HG03108 (cell line): ENCODE data around the gene HMSD.

Experiments used
- ATAC-seq: cut with Tn5 transposase; IDR thresholded peaks from one replicate; pipeline ENCODE4 v1.9.1; 2021; ENCODE audit warnings: moderate library complexity; ENCODE audit not compliant: unreplicated experiment

HMSD gene

DNA sequence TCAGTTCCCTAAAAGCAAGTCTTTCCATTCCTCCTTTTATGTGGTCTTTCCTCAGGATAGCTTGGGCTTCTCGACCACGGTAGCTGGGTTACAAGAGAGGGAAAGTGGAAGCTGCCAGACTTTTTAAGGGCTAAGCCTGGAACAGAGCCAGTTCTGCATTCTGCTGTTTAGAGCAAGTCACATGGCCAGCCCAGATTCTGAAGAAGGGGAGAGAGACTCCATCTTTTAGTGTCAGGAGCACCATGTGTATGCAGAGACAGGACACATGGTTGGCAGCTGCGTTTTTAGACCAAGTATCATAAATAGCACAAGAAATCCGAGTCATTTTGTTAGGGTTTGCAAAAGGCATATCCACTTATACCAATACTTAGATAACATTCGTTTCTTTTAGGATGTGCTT is 4.7 kb downstream of the HMSD start:
- ATAC-seq = no peak

DNA sequence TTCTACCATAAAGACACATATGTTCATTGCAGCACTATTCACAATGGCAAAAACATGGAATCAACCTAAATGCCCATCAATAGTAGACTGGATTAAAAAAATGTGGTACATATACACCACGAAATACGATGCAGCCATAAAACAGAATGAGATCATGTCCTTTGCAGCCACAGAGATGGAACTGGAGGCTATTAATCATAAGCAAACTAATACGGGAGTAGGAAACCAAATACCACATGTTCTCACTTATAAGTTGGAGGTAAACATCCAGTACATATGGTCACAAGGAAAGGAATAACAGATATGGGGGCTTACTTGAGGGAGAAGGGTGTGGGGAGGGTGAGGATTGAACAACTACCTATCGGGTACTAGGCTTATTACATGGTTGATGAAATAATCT is 7.7 kb downstream of the HMSD start:
- no peak for ATAC-seq

DNA sequence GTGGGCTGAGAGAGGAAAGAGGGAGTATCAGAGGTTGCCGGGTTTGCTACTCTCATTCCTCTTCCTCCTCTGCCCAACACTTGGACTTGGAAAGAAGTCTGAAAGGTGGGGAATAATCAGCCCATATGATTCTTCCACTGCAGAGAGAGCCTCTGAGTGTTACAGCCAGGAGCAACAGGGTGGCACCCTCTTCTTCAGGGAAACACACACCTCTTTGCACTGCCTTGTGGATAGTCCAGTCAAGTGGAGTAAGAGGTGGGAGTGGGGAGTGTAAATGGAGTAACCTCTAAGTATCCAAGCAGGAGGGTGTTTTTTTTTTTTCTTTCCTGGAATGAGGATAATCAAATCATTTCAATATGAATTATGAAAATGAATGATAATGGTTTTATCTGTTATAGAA is 11.8 kb downstream of the HMSD start:
- no peak for ATAC-seq

DNA sequence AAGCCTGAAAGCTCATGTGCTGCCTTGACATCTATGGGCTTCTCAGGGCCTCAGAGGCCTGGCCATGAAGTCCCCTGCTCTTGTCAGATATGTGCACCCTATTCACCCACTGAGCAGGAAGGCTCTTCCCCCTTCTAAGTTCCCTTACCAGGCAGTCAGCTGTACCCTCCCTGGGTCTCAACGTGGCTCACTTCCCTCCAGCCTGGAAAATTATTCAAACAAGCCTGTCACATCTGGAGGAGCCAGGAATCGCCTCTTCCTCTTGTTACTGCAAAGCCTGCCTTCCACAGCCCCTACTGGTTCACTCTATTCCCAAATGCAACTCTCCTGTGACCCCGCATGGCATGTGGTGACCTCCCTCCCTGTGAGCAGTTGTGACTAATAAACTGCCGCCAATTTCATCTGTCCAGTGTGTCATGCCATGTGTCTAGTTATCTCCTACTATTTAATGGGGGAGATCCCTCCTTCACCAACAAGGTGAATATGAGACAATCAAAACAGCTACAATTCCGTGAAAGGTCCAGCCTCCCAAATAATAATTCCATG is 12.4 kb downstream of the HMSD start:
- ATAC-seq = no peak

- ATAC-seq = no peak
Measured at GRCh38 chr18:63962137-63962536, 13.0 kb downstream of the HMSD start.

DNA sequence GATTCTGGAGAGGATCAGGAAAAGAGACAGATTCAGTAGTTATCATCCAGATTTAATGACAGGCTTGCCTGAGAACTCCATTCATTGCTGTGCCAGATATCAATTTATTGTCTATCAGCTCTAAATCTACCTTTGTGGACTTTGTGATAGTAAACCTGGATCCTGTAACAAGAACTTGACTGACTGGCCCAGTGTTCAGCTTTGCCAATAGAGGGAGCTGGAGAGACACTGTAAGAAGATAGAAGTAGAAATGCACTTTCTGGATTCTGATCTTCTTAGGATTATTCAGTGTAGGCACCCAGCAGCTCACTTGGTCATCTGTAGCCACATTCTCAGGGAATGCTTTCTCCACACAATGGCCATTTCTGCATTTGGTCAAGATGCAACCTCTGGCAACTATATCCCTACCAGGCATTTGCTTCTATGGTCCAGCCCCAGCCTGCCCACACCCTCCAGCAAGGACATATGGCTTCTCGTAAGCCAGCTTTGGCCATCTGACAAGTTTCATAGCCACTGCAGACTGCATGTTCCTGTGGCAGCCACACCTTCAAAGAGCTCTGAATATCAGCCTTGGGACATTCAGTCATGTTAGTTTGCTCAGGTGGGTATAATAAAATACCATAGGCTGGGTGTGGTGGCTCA is 14.6 kb downstream of the HMSD start:
- ATAC-seq = peak; percentile 45

- no peak for ATAC-seq
Measured at GRCh38 chr18:63964908-63965307, 15.8 kb downstream of the HMSD start.

DNA sequence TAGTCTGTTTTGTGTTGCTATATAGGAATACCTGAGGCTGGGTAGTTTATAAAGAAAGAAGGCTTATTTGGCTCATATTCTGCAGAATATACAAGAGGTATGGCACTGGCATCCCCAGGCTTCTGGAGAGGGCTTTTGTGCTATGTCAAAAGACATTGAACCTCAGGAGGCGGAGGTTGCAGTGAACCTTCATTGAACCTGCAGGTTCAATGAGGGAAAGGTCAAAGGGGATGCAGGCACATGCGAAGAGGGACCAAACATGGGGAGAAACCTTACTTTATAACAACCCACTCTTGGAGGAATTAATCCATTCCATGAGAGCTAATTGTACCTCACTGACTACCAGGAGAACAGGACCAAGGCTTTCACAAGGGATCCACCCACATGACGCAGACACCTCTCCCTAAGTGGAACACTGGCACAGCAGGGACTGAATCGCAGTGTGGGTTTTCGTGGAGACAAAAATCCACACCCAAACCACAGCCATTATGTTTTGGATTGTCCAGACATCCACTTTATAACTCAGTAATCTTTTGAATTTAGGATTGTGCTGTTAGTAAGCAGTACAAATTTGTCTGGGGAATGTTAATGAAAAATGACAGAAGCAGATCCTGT is 16.7 kb downstream of the HMSD start:
- ATAC-seq = no peak

GRCh38 chr18:63969942-63970808 is 21.1 kb downstream of the HMSD start, which contains the start of gene SERPINB8:
Gene SERPINB8, plus strand, starts transcription at chr18:63970081. Its CDS starts 8,228 bp downstream, at chr18:63978309.
- peak; percentile 92 for ATAC-seq

DNA sequence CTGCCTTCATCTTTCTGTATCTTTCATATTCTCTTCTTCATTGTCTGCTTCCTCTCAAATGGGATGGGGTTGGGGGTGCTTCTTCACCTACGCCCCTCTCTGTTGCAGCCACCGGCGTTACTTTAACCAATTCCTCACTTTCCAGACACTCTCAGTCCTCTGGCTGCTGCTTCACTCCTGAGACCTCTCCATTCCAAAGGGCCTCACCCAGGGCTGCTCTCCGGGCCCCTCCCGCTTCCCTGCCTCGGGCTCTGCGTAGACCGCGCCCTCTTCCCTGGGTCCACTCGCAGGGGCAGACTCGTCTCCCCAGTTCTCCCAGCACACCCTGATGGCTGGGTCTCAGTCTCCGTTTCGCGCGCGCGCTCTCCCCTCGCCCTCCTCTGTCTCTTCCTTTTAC is 21.7 kb downstream of the HMSD start:
- no peak for ATAC-seq

DNA sequence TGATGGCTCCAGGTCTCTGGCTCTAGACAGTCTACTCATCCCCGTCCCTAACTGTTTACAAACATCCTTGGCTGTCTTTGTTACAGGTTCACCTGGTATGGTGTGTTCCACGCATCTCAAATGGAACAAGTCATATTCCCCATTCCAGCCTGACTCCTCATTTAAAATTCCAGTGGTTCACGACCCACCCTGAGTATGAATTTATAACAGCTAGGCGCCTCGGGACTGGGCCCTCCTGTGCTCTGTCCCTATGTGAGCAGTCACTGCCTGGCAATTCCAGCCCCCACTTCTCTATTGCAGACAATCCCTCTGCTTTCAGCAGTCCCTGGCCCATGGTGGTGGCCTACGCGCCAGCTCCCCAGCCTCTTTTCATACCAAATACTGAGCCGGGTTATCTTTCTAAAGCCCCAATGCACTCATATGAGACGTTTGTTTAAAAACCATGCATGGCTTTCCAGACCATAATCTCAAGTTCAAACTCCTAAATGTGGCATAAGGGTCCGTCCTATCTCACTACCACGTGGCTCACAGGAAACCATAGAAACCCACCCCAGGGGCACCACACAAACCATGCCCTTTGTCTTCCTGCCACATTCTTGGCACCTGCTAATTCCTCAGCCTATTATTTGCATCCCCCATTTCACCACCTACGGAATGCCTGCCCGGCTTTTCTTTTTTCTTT is 22.4 kb downstream of the HMSD start:
- ATAC-seq = no peak

DNA sequence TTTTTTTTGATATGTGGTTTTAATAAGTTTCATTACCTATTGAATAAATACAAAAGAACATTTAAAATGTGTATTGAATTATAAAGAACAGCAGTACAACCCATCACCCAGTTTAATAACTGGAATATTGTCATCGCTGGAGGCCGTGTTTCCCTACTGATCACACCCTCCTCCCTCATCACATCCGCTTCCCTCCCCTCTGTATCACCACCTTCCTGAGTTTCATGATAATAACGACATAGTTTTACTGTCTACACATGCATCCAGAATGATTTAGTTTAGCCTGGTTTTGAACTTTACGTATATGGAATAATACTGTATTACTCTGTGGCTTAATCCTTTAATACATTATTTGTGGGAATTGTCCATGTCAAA is 22.9 kb downstream of the HMSD start:
- ATAC-seq = no peak

GRCh38 chr18:63974991-63975390 is 25.9 kb downstream of the HMSD start:
- no peak for ATAC-seq

DNA sequence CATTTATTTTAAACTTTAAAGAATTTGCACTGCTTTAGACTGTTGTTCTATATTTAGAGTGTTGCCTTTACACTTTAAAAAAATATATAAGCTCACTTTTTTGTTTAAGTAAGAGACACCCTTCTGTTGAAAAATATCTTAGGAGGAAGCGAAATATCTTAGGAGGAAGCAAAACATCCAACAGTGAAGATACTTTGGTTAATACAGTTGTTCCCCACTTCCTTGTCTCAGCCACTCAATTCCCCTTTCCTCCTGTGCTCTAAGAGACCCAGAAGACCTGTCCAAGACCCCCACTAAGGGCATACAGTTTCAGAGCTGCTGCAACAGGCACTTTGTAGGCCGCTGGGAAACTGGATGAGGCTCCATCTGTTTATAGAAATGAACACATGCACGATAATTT is 26.5 kb downstream of the HMSD start:
- ATAC-seq = peak; percentile 37

DNA sequence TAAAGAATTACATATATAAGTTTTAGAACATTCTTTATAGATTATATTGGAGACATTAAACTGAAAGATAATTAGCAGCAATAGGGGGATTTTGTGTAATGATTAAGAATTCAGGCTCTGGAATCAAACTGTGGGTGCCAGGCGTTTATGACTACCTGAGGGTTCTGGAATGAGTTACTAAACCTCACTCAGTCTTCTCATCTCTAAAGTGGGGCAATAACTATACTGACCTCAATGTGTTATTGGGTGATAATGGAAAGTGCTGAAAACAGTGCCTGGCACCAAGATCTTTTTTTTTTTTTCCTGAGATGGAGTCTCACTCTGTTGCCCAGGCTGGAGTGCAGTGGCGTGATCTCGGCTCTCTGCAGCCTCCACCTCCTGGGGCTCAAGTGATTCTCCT is 27.9 kb downstream of the HMSD start:
- ATAC-seq = no peak

GRCh38 chr18:63979409-63979920 is 30.4 kb downstream of the HMSD start:
- peak; percentile 51 for ATAC-seq

DNA sequence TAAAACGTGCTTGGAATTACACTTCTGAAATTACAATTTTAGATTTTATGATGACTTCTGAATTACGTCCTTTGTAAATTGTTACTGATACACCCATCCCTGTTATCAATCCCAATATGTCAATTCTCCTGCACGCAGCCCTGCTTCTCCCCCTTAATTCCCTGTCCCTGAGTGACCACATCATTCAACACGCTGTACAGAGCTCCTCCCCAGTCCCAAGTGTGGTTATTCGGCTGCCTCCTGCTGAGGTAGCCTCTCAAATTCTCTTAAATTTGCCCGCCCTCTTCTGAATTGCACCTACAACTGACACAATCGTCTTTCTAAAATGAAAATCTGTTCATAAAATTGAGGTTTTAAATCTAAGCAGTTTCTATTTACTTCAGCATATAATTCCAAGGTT is 30.9 kb downstream of the HMSD start:
- ATAC-seq = no peak

DNA sequence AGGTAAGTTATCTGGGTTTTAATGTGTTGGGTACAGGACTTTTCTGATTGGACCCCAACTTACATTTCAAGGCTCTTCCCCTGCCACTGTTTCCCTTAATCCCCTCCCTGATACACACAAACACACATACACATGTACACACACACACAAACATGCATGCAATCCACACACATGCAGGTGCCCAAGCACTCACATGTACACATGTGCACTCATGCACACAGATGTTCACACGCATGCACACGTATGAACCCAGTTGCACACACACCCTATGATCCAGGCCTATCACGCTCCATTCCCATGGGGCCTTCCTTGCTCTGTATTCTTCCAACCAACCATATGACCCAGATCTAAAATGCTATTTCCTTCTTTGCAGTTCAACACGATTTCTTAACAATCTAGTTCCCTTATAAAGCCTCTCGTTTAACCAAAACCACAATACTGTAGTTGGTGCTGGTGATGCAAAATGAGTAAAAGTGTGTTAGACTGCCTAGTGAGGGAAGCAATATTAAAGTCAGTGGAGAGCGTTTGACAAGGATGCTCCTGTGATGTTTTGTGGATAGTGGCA is 31.9 kb downstream of the HMSD start:
- no peak for ATAC-seq

DNA sequence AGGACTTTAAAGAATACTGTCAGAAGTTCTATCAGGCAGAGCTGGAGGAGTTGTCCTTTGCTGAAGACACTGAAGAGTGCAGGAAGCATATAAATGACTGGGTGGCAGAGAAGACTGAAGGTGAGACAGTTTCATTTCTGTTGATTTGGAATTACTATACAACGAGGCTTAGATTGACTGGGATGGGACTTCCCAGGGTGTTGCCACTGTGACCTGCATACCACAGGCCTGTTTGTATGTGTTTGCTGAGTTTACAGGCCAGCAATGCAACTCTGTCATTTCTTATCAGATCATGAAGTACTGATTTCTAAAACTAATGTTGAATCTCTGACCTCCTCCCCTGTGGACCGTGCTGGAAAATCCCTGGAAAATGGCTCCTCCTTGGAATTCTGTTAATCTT is 32.6 kb downstream of the HMSD start:
- no peak for ATAC-seq

GRCh38 chr18:63982361-63982760 is 33.3 kb downstream of the HMSD start:
- no peak for ATAC-seq

DNA sequence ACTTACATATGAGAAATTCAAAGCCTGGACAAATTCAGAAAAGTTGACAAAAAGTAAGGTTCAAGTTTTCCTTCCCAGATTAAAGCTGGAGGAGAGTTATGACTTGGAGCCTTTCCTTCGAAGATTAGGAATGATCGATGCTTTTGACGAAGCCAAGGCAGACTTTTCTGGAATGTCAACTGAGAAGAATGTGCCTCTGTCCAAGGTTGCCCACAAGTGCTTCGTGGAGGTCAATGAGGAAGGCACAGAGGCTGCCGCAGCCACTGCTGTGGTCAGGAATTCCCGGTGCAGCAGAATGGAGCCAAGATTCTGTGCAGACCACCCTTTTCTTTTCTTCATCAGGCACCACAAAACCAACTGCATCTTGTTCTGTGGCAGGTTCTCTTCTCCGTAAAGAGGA is 37.8 kb downstream of the HMSD start:
- ATAC-seq = no peak
